ENCODE results near the gene CLDN24.

DNA sequence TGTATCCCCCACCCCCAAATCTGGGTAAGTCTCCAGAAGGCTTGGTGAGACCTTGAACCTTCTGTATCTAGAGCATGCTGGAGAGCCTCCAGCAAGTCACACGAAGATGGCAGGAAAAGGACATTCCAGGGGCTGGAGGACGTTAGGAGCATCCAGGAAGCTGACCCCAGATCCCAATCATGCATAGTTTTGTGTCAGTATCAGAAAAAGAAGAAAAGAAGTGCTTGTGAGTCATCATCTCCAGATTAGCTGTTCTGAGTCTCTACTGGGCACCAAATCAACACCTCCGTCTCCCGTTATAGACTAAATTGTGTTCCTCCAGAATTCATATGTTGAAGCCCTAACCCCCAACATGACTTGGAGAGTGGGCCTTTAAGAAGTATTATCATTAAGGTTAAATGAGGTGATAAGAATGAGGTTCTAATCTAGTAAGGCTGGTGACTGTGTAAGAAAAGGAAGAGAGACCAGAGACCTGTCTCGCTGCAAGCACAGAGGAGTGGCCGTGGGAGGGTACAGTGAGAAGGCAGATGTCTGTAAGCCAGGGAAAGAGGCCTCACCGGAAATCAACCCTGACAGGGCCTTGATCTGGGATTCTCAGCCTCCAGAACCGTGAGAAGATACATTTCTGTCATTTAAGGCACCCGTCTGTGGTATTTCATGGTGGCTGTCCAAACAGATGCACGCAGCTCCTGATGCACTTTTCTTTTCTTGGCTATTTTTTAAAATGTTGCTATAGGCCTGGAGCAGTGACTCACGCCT lies 38.1 kb upstream of the CLDN24 start:
- TF ChIP-seq CTCF (IDR thresholded peaks at IDR 0.05 in 4 of 5, conservative IDR thresholded peaks at IDR 0.05 in 1 of 5), result no peak
- no peak for TF ChIP-seq POLR2A (IDR thresholded peaks at IDR 0.05)

All from gastrocnemius medialis (tissue), 4 donors.